OCI-LY7 (cell line): ENCODE data around the gene ZNF519.

ENCODE experiments used
- CTCF ChIP-seq: fragments of 200-600 bp; sonication (generic); conservative IDR thresholded peaks from 2 replicates; pipeline ENCODE4 v1.5.1; 2014; ENCODE audit warnings: mild to moderate bottlenecking, antibody characterized with exemption, low read length, moderate library complexity, mixed read lengths
- EZH2phosphoT487 ChIP-seq: fragments of 200-600 bp; sonication (generic); IDR thresholded peaks from 2 replicates; pipeline ENCODE4 v1.6.1; 2018; ENCODE audit warnings: low read depth, borderline replicate concordance, mild to moderate bottlenecking, mixed run types, antibody characterized with exemption, low read length, moderate library complexity, mixed read lengths

- TF ChIP-seq CTCF: no peak
- TF ChIP-seq EZH2phosphoT487: no peak
Measured at GRCh38 chr18:14122097-14122496, 10.1 kb downstream of the ZNF519 start.
